HG03097 (cell line): ENCODE data around the gene SLC29A4.

Experiments used
- ATAC-seq: cut with Tn5 transposase; IDR thresholded peaks from one replicate; pipeline ENCODE4 v1.9.1; 2021; ENCODE audit not compliant: unreplicated experiment, low FRiP score

The SLC29A4 gene

DNA sequence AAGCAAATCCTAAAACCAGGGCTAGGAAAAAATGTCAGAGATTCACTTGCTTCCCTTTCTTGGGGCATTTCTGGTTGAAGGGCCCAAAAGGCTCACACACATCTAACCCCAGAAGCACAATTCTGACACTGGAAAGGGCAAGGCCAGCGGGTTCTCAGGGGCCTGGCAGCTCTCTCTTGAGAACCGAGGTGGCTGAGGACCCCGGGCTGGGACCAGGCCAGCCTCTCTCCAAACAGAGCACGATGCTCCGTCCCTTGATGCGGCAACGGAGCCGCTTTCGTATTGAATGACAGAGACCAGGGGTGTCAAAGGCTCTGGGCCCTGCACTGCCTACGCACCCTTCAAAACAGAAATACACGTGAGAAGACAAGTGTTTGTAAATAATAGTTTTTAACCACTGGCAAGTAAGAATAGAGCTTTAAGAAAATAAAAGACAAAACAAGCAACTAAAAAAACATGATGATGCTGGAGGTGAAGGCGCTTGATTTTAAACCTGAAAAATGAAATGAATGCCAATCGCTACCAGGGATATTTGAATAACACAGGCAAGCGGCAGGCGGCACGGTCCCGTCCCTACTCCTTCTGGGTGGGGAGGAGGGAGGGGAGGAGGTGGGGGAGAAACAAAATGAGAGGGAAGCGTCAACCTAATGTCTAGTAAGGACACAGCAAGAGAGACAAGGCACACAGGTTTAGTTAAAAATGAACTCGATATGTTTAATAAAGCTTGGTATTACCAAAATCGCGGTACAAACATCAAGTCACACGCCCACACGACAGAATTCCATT lies 68.0 kb downstream of the SLC29A4 start:
- ATAC-seq: no peak

DNA sequence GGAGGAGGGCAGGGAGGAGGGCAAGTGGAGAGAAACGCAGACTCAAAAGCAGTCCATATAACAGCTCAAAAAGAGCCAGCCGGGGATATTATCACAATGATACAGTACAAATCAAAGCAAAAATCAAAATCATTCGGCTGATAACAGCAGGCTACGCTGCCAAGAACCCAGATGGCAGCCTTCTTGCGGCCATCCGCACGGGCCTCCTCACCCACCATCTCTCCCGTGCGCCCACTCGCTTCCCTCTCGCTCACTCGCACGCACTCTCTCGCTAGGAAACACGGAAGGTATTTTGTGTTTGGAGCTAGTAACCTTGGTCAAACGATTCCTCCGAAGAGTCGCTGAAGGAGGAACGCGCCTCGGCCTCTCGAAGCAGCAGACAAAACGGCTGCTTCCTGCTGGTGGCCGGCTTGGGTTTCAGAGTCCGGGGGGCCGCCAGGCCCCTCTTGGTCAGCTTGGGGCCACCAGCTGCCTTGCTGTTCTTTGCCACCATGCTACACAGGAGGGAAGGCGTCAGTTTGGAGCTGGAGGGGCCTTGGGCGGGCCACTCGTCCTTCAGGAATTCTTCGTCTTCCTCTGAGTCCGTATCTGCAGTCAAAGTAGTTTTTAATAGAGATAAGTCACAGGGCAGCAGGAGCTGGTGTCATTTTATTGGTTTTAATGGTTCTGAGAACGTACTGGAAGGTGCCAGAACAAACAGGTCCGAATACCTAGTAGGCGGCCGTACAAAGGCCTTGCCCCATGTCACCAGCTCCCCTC lies 68.9 kb downstream of the SLC29A4 start:
- no peak for ATAC-seq

DNA sequence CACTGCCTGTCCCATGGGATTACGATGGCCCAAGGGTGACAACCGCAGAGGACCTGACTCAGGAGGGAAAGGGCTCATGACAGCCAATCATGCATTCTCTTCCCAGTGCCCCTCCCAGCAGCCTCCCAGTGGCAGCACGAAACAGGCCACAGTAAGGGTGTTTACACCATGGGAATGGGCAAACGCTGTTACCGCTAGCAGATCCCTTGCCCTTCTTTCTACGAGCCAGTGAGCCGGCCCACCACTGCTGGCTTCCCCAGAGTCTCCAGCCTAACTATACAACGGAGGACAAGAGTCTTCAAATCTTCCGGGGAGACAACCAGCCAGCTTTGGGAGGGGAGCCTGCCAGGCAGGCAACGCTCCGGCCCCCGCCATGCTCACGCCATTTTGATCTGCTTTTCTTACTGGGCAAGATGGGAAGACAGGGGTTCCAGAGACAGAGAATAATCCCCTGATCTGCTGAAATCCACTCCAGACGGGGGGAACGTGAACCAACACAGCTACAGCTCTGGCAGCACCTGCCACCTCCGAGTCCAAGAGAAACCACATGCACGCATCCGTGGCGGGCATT lies 69.8 kb downstream of the SLC29A4 start:
- no peak for ATAC-seq

DNA sequence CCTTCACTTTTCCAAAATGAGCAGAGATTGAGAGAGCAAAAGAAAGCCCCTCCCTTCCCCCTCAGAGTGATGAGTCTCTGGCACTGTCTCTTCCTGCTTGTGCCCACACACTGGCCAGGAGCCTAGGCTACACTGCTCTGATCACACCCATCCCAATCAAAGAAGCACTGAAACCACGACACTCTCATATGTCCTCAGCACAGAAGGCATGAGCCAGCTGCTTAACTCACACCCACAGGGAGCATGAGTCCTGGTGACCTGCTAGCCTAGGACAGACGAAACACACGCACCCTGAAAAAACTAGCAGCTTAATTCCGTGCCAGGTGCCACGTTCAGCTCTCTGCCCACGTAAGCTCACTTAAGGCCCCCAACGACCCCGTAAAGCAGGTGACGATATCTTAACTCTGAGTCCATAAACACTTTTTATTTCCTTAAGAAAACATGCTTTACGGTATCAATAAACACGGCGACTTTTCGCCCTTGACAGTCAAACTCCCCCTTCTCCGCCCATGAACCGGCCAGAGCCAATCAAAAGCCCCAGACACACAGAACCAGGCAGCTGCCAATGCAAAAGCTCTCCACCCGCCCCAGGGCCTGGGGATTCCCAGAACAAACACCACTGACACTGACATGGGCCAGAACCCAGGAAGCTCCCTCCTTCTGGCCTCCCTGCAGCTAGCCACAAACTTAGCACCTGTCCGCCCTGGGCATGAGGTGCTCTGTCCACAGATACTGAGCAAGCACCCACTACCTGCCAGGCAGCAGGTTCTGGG lies 71.9 kb downstream of the SLC29A4 start:
- ATAC-seq: no peak
